Nephron (organoid): Measurements from ENCODE around the gene TAF12.
"Not testable (repeated sequence)": the region's sequence is repeated elsewhere in the genome, so short reads cannot be mapped to it uniquely, and the experiment has no call there.

Experiments
- H3K27ac Mint-ChIP-seq, 3 experiments: 2 replicates each; pipeline ENCODE4 v1.8.0; 2020; ENCODE audit warnings: mixed read lengths in 3 of 3, mild to moderate bottlenecking in 2 of 3, moderate library complexity in 1 of 3
- H3K27me3 Mint-ChIP-seq: 2 replicates; pipeline ENCODE4 v1.8.0; 2021; ENCODE audit warnings: low read depth, mild to moderate bottlenecking, moderate library complexity, mixed read lengths
- H3K36me3 Mint-ChIP-seq: 2 replicates; pipeline ENCODE4 v1.8.0; 2020; ENCODE audit warnings: low read depth, mixed read lengths
- H3K4me1 Mint-ChIP-seq: 2 replicates; pipeline ENCODE4 v1.8.0; 2020; ENCODE audit warnings: mixed read lengths
- H3K4me3 Mint-ChIP-seq, 3 experiments: 2 replicates each; pipeline ENCODE4 v1.8.0; 2020; ENCODE audit warnings: mild to moderate bottlenecking in 3 of 3, mixed read lengths in 3 of 3, moderate library complexity in 2 of 3
- H3K9me3 Mint-ChIP-seq: 2 replicates; pipeline ENCODE4 v1.8.0; 2020; ENCODE audit warnings: mixed read lengths
- CTCF ChIP-seq, 3 experiments: fragments of 200-600 bp; sonication (generic); IDR thresholded peaks; one replicate each; pipeline ENCODE4 v1.5.0; 2021; ENCODE audit warnings: antibody characterized with exemption in 3 of 3; ENCODE audit not compliant: unreplicated experiment in 3 of 3

TAF12 gene

GRCh38 chr1:28601696-28602095 lies 41.2 kb downstream of the TAF12 start:
- Mint-ChIP-seq H3K27ac (no peak overlapping the region), H3K4me3 (no peak overlapping the region), H3K27me3 (no peaks in the 10 kb centered on the region), H3K4me1 (peaks cover 4% of the 10 kb centered on the region), H3K9me3 (no peaks in the 10 kb centered on the region), H3K36me3 (peaks cover 8% of the 10 kb centered on the region)
- no peak for TF ChIP-seq CTCF (IDR thresholded peaks at IDR 0.05; ENCODE audit: unreplicated experiment in 3 of 3)

- H3K4me3 Mint-ChIP-seq, H3K4me1 Mint-ChIP-seq, H3K9me3 Mint-ChIP-seq, H3K27ac Mint-ChIP-seq, H3K27me3 Mint-ChIP-seq, H3K36me3 Mint-ChIP-seq: not testable (repeated sequence)
Measured at GRCh38 chr1:28596276-28596675, 46.6 kb downstream of the TAF12 start.

DNA sequence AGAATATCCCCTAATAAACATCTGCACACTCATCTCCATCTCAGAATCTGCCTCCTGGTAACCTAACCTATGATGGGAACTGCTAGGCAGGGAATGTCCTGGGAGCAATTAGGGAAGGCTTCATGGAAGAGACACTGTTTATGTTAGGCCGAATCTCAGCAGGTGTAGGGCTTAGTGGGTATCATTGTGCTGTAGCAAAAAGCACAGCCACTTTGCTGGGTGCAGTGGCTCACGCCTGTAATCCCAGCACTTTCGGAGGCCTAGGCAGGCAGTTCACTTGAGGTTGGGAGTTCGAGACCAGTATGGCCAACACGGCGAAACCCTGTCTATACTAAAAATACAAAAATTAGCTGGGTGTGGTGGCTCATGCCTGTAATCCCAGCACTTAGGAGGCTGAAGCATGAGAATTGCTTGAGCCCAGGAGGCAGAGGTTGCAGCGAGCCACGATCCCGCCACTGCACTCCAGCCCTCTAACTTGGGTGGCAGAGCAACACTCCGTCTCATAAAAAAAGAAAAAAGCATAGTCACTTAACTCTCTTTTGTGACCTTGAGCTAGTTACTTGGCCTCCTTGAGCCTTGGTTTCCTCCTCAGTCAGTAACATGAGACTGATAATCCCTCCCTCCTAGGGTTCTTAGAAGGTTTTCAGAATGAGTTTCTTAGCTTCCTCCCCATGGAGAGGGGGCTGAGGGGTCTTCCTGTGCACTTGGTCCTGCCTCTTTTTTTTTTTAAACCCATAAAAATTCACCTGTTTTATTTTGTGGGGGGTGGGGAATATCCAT lies 47.3 kb downstream of the TAF12 start:
- Mint-ChIP-seq H3K9me3 (no peaks in the 10 kb centered on the region), H3K4me3 (peak overlapping the region in 1 of 3 experiments; percentile 67), H3K27me3 (peaks cover 6% of the 10 kb centered on the region), H3K4me1 (peaks cover 10% of the 10 kb centered on the region), H3K27ac (no peak overlapping the region), H3K36me3 (no peaks in the 10 kb centered on the region)
- TF ChIP-seq CTCF (IDR thresholded peaks at IDR 0.05; ENCODE audit: unreplicated experiment in 3 of 3) = no peak

DNA sequence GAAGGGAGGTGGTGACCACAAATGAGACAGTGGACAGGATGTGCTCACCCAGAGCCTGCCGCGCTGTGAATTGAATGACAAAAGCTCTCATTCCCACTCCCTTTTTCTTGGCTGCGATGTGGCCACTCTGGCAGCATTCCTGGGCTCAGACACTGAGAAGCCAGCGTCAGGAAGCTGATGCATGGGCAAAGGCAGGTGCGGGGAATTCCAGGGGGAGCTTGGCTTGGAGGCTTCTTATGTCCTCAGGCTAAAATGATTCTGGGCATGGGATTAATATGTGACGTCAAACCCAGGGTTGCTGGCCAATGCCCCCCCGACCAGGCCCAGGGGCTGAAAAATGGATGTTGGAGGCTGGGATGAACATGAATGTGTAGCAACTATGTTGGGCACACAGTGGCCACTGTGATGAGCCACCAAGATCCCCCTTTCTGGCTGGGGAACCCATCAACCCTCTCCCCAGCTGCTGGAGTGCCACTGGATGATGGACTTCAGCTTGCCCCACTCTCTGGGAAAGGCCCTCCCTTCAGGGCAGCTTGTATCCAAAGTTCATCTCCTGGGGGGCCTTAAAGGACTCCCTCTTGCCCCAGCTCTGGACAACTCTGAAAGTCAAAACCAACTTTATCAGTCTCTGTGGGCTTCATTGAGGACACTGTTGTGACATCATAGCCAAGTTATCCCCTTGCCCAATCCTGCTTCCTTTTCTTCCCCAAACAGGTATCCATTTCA lies 48.0 kb downstream of the TAF12 start:
- H3K27ac Mint-ChIP-seq, H3K27me3 Mint-ChIP-seq, H3K9me3 Mint-ChIP-seq, H3K36me3 Mint-ChIP-seq: not testable (repeated sequence)
- peaks cover 16% of the 10 kb centered on the region for H3K4me1 Mint-ChIP-seq
- peak overlapping the region in 2 of 3 experiments; percentile 23 to 67 for H3K4me3 Mint-ChIP-seq

- not testable (repeated sequence) for H3K27me3 Mint-ChIP-seq, H3K36me3 Mint-ChIP-seq, H3K27ac Mint-ChIP-seq, H3K9me3 Mint-ChIP-seq
- Mint-ChIP-seq H3K4me1 (peaks cover 16% of the 10 kb centered on the region), H3K4me3 (peak overlapping the region; percentile 5 to 46 (median 16))
Measured at GRCh38 chr1:28593988-28594356, 48.9 kb downstream of the TAF12 start.

DNA sequence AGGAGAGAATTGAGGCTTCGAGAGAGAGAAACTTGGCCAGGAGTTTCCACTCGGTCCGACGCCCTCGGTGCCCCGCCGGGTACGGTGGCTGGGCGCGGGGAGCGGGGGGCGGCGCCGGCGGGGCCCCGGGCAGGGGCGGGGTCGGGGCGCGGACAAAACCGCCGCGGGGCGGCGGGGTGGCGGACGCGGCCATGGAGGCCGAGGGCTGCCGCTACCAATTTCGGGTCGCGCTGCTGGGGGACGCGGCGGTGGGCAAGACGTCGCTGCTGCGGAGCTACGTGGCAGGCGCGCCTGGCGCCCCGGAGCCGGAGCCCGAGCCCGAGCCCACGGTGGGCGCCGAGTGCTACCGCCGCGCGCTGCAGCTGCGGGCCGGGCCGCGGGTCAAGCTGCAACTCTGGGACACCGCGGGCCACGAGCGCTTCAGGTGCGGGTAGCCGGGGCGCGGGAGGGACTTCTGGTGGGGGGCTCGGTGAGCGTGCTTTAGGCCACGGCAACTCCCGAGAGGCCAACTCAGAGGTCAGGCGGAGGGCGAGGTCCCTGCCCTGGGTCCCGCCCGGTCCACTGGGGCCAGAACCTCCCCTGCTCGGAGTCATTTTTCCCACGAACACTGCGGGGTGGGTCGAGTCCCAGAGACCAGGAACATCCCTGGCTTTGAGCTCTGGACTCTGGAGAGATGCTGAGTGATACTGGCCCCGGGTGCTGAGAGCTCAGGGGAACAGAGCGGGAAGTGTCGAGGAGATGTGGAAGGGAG lies 50.4 kb downstream of the TAF12 start:
- H3K4me3 Mint-ChIP-seq = peak overlapping the region; percentile 85 to 89 (median 87)
- no peak for TF ChIP-seq CTCF (IDR thresholded peaks at IDR 0.05; ENCODE audit: unreplicated experiment in 3 of 3)
- peaks cover 6% of the 10 kb centered on the region for H3K27me3 Mint-ChIP-seq
- no peaks in the 10 kb centered on the region for H3K9me3 Mint-ChIP-seq
- peak overlapping the region in 2 of 3 experiments; percentile 21 to 44 for H3K27ac Mint-ChIP-seq
- peaks cover 16% of the 10 kb centered on the region for H3K4me1 Mint-ChIP-seq
- H3K36me3 Mint-ChIP-seq = no peaks in the 10 kb centered on the region

DNA sequence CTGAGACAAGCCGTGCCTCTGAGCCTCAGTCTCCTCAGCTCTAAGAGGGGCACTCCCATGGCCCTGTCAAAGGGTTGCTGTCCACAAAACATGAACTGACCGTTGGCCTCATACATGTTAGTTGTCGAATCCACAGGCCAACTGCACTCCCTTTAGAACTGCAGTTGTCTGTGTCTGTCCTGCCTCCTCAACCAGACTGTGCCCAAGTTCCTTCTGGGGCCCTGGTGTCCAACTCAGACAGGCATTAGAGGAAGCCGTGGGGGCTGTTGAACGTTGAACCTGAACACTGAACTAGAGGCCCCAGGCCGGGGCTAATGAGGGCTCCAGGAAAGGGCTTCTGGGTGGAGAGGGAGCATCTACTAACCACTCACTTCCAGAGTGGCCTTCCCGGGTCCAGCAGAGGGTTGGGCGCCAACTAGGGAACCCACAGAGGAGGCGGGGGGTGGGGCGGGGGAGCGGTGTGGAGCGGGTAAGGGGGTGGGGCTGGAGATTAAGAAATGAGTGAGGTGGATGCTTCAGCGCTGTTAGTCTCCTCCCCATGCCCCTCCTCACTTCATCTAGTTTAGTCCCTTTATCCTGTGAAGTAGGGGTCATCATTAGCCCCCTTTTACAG lies 51.1 kb downstream of the TAF12 start, which contains the start of gene RAB42:
Gene RAB42 (plus strand): TSS at position 558 of the 613 bp plus-strand sequence. CDS start 247 bp downstream, outside the sequence.
- Mint-ChIP-seq H3K36me3 (no peaks in the 10 kb centered on the region), H3K4me3 (peak within 1 kb of the TSS; percentile 85 to 89 (median 87)), H3K27ac (peak within 1 kb of the TSS in 2 of 3 experiments; percentile 44 to 66), H3K9me3 (no peaks in the 10 kb centered on the region), H3K4me1 (peaks cover 16% of the 10 kb centered on the region), H3K27me3 (peaks cover 6% of the 10 kb centered on the region)
- no peak for TF ChIP-seq CTCF (IDR thresholded peaks at IDR 0.05; ENCODE audit: unreplicated experiment in 3 of 3)

GRCh38 chr1:28586585-28587391 lies 56.1 kb downstream of the TAF12 start:
- not testable (repeated sequence) for H3K4me1 Mint-ChIP-seq, H3K27me3 Mint-ChIP-seq, H3K36me3 Mint-ChIP-seq, H3K9me3 Mint-ChIP-seq, H3K4me3 Mint-ChIP-seq, H3K27ac Mint-ChIP-seq
